Thyroid gland (tissue), 4 donors: ENCODE results near the gene BLACAT1. TPM values are rescaled to one million over a fixed set of nuclear protein-coding genes. Genes with fewer than 3 reads are reported as not detected.

ENCODE experiments used
- DNase-seq, 2 donors: peaks; one replicate each; pipeline ENCODE4 v3.0.0-alpha.2; 2019
- H3K27ac ChIP-seq, 3 donors: fragments of 200-600 bp; sonication (generic); 1 replicate in 2 of 3; 2 replicates in 1 of 3; pipeline ENCODE4 v1.5.1; 2016 to 2019; ENCODE audit warnings: mild to moderate bottlenecking in 1 of 3, moderate library complexity in 1 of 3
- H3K27me3 ChIP-seq: fragments of 200-600 bp; sonication (generic); one replicate; pipeline ENCODE4 v1.5.1; 2019
- H3K36me3 ChIP-seq, 2 donors: fragments of 200-600 bp; sonication (generic); one replicate each; pipeline ENCODE4 v1.5.1; 2016 to 2019
- H3K4me1 ChIP-seq, 2 donors: fragments of 200-600 bp; sonication (generic); one replicate each; pipeline ENCODE4 v1.5.1; 2017 to 2019
- H3K4me3 ChIP-seq, 3 donors: fragments of 200-600 bp; sonication (generic); replicated peaks in 1 of 3; 1 replicate in 2 of 3; 2 replicates in 1 of 3; pipeline ENCODE4 v1.5.1; 2016; ENCODE audit warnings: mild to moderate bottlenecking in 1 of 3
- H3K9me3 ChIP-seq: fragments of 200-600 bp; sonication (generic); one replicate; pipeline ENCODE4 v1.5.1; 2017
- POLR2A ChIP-seq, 2 donors: fragments of 450-650 bp; IDR thresholded peaks; one replicate each; pipeline ENCODE4 v1.6.1; 2017; ENCODE audit warnings: antibody characterized with exemption in 2 of 2, mild to moderate bottlenecking in 2 of 2, moderate library complexity in 1 of 2
- WGBS, 2 donors: methylation state at CpG; one replicate each; pipeline ENCODE4 v1.1.5; 2017; 5-methylcytosine and 5-hydroxymethylcytosine counted together
- intact Hi-C: fragments of 100-400 bp; cut with DNase I; formaldehyde crosslinking; loops from one replicate; pipeline ENCODE4 v1.15.1; 2023
- total RNA-seq, 4 donors: library from RNA; depleted of rRNA; stranded (reverse); fragments of >200 nt; gene quantifications; one replicate each; pipeline ENCODE4 v1.2.3, GENCODE V29; 2016
- TF ChIP-seq, protein P1 (sequence below), 6 experiments: fragments of 200-600 bp in 3 of 6; fragments of 450-650 bp in 3 of 6; sonication (generic) in 3 of 6; IDR thresholded peaks; one replicate each; pipeline ENCODE4 v1.5.1; 2016 to 2019; ENCODE audit warnings: antibody characterized with exemption in 6 of 6, mild to moderate bottlenecking in 2 of 6, inconsistent platforms in 1 of 6, moderate library complexity in 1 of 6

BLACAT1 gene
- total RNA-seq, 4 donors from 2014 or later, result 2.3 to 4.2 (median 3.2) TPM

- H3K27me3 ChIP-seq, result no peaks in the 10 kb centered on the region
- peaks cover 15 to 18% of the 10 kb centered on the region in 2 donors for H3K4me1 ChIP-seq
- intact Hi-C loops, result no loop called here
- no peaks in the 10 kb centered on the region for H3K9me3 ChIP-seq
- H3K4me3 ChIP-seq, result no peak overlapping the region
- 88 to 89% methylated on average over 3 of the region's 3 CpGs for WGBS, 2 donors
- TF ChIP-seq, protein P1, sequence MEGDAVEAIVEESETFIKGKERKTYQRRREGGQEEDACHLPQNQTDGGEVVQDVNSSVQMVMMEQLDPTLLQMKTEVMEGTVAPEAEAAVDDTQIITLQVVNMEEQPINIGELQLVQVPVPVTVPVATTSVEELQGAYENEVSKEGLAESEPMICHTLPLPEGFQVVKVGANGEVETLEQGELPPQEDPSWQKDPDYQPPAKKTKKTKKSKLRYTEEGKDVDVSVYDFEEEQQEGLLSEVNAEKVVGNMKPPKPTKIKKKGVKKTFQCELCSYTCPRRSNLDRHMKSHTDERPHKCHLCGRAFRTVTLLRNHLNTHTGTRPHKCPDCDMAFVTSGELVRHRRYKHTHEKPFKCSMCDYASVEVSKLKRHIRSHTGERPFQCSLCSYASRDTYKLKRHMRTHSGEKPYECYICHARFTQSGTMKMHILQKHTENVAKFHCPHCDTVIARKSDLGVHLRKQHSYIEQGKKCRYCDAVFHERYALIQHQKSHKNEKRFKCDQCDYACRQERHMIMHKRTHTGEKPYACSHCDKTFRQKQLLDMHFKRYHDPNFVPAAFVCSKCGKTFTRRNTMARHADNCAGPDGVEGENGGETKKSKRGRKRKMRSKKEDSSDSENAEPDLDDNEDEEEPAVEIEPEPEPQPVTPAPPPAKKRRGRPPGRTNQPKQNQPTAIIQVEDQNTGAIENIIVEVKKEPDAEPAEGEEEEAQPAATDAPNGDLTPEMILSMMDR (IDR thresholded peaks at IDR 0.05), result no peak
- no peak for DNase-seq
- H3K36me3 ChIP-seq, result no peaks in the 10 kb centered on the region
- H3K27ac ChIP-seq, result no peak overlapping the region
These were observed 46.4 kb upstream of the BLACAT1 start for GRCh38 chr1:205502111-205502810.

DNA sequence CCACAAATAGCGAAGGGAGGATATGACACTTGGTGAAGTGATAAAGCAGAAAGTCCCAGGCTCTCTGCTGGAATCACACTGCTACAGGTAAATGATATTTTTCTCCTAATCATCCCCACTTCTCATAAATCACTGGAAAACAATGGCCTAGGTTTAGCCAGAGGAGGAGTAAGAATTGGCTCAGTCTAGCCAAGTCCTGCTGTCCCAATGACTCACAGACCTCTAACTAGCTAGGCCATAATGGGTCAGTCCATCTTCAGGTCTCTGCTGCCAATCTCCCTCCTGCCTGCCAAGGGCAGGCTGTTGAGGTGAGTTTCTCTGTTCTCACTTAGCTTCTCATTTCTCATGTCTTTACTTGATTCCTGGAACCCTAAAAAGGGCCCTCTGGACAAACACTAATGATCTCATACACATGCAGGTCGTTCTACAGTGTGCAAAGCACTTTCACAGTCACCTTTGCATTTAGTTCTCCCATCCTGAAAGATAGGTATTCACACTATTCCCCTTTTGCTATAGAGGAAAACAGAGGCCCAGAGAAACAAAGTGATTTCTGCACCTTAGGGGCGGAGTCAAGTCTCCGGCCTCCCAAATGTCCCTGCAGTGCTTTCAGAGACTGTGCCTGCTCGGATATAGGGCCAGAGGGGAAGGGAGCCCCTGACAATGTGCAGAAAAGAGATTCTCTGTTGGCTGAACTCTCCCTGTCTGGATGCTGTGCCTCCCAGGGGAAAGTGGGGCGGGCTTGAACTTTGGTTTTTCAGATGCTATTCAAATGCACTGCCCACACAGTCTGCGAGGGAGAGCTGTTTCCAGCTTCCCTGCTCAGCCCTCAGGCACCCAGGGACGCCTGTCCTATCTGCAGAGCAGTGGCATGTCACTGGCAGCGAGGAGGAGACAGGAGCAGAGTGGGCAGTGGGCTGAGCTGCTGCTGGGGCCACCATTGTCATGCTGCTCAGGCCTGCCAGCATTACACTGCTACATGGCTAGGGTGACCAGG is 44.7 kb upstream of the BLACAT1 start:
- DNase-seq, result no peak
- WGBS, 2 donors, result 72% methylated on average over 9 of the region's 9 CpGs
- Histone ChIP-seq H3K4me3 (no peak overlapping the region), H3K36me3 (no peaks in the 10 kb centered on the region), H3K9me3 (no peaks in the 10 kb centered on the region), H3K4me1 (peaks cover 7 to 11% of the 10 kb centered on the region in 2 donors), H3K27ac (no peak overlapping the region), H3K27me3 (no peaks in the 10 kb centered on the region)
- no peak for TF ChIP-seq POLR2A (IDR thresholded peaks at IDR 0.05)
- TF ChIP-seq, protein P1 (IDR thresholded peaks at IDR 0.05), result no peak
- intact Hi-C loops, result no loop called here

GRCh38 chr1:205499789-205500188 is 43.9 kb upstream of the BLACAT1 start:
- H3K27ac ChIP-seq, result no peak overlapping the region
- DNase-seq, result no peak
- no peaks in the 10 kb centered on the region for H3K36me3 ChIP-seq
- TF ChIP-seq, protein P1 (IDR thresholded peaks at IDR 0.05), result no peak
- TF ChIP-seq POLR2A (IDR thresholded peaks at IDR 0.05), result no peak
- peaks cover 0 to 3% of the 10 kb centered on the region in 2 donors for H3K4me1 ChIP-seq
- WGBS, 2 donors, result 75 to 84% methylated on average over 3 of the region's 3 CpGs
- no peak overlapping the region for H3K4me3 ChIP-seq
- no peaks in the 10 kb centered on the region for H3K9me3 ChIP-seq
- intact Hi-C loops, result no loop called here
- no peaks in the 10 kb centered on the region for H3K27me3 ChIP-seq

DNA sequence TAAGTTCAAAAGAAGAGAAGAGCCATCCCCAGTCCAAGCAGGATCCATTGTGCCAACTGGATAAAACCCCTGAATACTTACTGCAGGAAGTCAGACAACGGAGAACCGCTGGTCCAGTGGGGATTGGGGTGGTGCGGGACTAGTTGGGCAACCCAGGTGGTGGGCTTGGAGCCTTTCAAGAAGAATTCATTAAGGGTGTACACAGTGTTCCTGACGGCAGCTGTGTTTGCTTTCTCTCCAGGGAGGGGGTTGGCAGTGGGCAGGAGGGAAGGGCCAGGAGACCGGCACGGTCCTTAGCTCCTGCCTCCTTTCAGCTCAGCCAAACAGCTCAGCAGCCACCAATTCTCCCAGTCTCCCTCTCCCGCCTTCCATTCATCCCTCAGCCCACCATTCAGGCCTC is 41.5 kb upstream of the BLACAT1 start:
- Histone ChIP-seq H3K4me1 (peaks cover 0 to 10% of the 10 kb centered on the region in 2 donors), H3K27me3 (no peaks in the 10 kb centered on the region), H3K4me3 (no peak overlapping the region), H3K9me3 (no peaks in the 10 kb centered on the region), H3K36me3 (no peaks in the 10 kb centered on the region), H3K27ac (no peak overlapping the region)
- WGBS, 2 donors, result 74 to 82% methylated on average over 7 of the region's 7 CpGs
- no peak for TF ChIP-seq POLR2A (IDR thresholded peaks at IDR 0.05)
- TF ChIP-seq, protein P1 (IDR thresholded peaks at IDR 0.05), result no peak
- intact Hi-C loops, result no loop called here
- DNase-seq, result no peak

DNA sequence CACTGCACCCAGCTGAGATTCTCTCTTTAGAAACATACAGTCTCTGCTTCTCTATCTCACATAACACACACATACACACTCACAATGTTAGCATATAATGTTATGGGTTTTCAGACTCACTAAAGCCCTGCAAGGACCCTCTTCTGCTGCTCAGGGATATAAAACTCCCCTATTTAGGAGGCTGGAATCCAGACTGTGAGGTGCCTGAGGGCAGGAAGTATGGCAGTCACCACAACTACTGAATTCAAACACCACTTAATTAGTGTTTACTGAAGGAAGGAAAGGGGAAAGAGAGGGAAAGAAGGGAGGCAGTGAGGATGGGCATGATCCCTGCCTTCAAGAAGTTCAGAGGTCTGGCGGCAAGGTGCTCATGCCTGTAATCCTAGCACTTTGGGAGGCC is 40.8 kb upstream of the BLACAT1 start:
- Histone ChIP-seq H3K27me3 (no peaks in the 10 kb centered on the region), H3K27ac (no peak overlapping the region), H3K4me1 (peaks cover 0 to 10% of the 10 kb centered on the region in 2 donors), H3K9me3 (no peaks in the 10 kb centered on the region), H3K4me3 (no peak overlapping the region), H3K36me3 (no peaks in the 10 kb centered on the region)
- intact Hi-C loops, result no loop called here
- TF ChIP-seq, protein P1 (IDR thresholded peaks at IDR 0.05), result no peak
- no peak for TF ChIP-seq POLR2A (IDR thresholded peaks at IDR 0.05)
- WGBS, 2 donors, result 96 to 100% methylated on average over 1 of the region's 1 CpG
- no peak for DNase-seq
